Gastroesophageal sphincter (tissue), 3 donors: Measurements from ENCODE around the gene INO80.

ENCODE experiments used
- POLR2AphosphoS5 ChIP-seq: sonication (generic); formaldehyde crosslinking; IDR thresholded peaks from one replicate; pipeline ENCODE4 v1.6.1; 2017; ENCODE audit warnings: antibody characterized with exemption
- TF ChIP-seq, protein P1 (sequence below), 4 experiments: fragments of 200-600 bp in 2 of 4; fragments of 450-650 bp in 2 of 4; sonication (generic) in 1 of 4; IDR thresholded peaks; one replicate each; pipeline ENCODE4 v1.5.1; 2017 to 2019; ENCODE audit warnings: antibody characterized with exemption in 4 of 4, mild to moderate bottlenecking in 2 of 4, moderate library complexity in 2 of 4

DNA sequence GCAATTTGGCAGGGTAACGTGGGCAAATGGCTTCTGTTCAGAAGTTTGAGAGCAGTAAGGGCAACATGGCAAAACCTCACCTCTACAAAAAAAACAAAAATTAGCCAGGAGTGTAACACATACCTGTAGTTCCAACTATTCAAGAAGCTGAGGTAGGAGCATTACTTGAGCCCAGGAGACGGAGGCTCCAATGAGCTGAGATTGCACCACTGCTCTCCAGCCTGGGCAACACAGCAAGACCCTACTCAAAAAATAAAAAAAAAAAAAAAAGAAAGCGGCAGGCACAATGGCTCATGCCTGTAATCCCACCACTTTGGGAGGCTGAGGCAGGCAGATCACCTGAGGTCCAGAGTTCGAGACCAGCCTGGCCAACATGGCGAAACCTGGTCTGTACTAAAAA, 5.9 kb upstream of the INO80 start:
- TF ChIP-seq, protein P1, sequence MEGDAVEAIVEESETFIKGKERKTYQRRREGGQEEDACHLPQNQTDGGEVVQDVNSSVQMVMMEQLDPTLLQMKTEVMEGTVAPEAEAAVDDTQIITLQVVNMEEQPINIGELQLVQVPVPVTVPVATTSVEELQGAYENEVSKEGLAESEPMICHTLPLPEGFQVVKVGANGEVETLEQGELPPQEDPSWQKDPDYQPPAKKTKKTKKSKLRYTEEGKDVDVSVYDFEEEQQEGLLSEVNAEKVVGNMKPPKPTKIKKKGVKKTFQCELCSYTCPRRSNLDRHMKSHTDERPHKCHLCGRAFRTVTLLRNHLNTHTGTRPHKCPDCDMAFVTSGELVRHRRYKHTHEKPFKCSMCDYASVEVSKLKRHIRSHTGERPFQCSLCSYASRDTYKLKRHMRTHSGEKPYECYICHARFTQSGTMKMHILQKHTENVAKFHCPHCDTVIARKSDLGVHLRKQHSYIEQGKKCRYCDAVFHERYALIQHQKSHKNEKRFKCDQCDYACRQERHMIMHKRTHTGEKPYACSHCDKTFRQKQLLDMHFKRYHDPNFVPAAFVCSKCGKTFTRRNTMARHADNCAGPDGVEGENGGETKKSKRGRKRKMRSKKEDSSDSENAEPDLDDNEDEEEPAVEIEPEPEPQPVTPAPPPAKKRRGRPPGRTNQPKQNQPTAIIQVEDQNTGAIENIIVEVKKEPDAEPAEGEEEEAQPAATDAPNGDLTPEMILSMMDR (IDR thresholded peaks at IDR 0.05): no peak
- no peak for TF ChIP-seq POLR2AphosphoS5
